Heart left ventricle (tissue), 16 donors: ENCODE measurements around the gene GPT2. TPM values are rescaled to one million over a fixed set of nuclear protein-coding genes. Genes with fewer than 3 reads are reported as not detected.

ENCODE experiments used
- ATAC-seq, 4 donors: fragments of 200-7000 bp; cut with Tn5 transposase; one replicate each; pipeline ENCODE4 v1.9.1; 2020 to 2022; ENCODE audit warnings: moderate library complexity in 4 of 4, mild to moderate bottlenecking in 3 of 4, moderate number of reproducible peaks in 1 of 4
- DNase-seq, 5 donors: peaks; one replicate each; pipeline ENCODE4 v3.0.0-alpha.2; 2020
- H3K27ac ChIP-seq, 12 donors: fragments of 200-600 bp; sonication (generic) in 4 of 12; one replicate each; pipeline versions ENCODE4 v1.5.0 to v1.8.0; 2016 to 2022; ENCODE audit warnings: mild to moderate bottlenecking in 2 of 12
- H3K27me3 ChIP-seq, 9 donors: fragments of 200-600 bp; sonication (generic) in 2 of 9; one replicate each; pipeline versions ENCODE4 v1.5.1 to v1.8.0; 2016 to 2022; ENCODE audit warnings: mild to moderate bottlenecking in 3 of 9
- H3K36me3 ChIP-seq, 9 donors: fragments of 200-600 bp; sonication (generic) in 2 of 9; one replicate each; pipeline versions ENCODE4 v1.5.0 to v1.8.0; 2018 to 2022; ENCODE audit warnings: mild to moderate bottlenecking in 2 of 9
- H3K4me1 ChIP-seq, 12 donors: fragments of 200-600 bp; sonication (generic) in 4 of 12; one replicate each; pipeline versions ENCODE4 v1.5.0 to v1.8.0; 2016 to 2022; ENCODE audit warnings: mild to moderate bottlenecking in 3 of 12
- H3K4me3 ChIP-seq, 12 donors: fragments of 200-600 bp; sonication (generic) in 4 of 12; one replicate each; pipeline versions ENCODE4 v1.5.0 to v1.8.0; 2017 to 2022; ENCODE audit warnings: mild to moderate bottlenecking in 9 of 12, moderate library complexity in 4 of 12
- H3K9me3 ChIP-seq, 12 donors: fragments of 200-600 bp; sonication (generic) in 4 of 12; one replicate each; pipeline versions ENCODE4 v1.5.0 to v1.8.0; 2016 to 2022; ENCODE audit warnings: mild to moderate bottlenecking in 1 of 12
- POLR2A ChIP-seq, 2 donors: fragments of 450-650 bp; IDR thresholded peaks; one replicate each; pipeline ENCODE4 v1.6.1; 2017; ENCODE audit warnings: antibody characterized with exemption in 2 of 2, mild to moderate bottlenecking in 2 of 2, moderate library complexity in 2 of 2
- WGBS, 4 donors: extraction: QIAGEN DNeasy Blood & Tissue Kit in 2 of 4; methylation state at CpG; one replicate each; pipeline versions ENCODE4 v1.1.5 to v1.1.7; 2013 to 2018; 5-methylcytosine and 5-hydroxymethylcytosine counted together
- intact Hi-C, 10 donors: fragments of 100-400 bp; cut with DNase I; formaldehyde crosslinking; loops; one replicate each; pipeline versions ENCODE4 v1.11.1 to v1.14.2; 2022
- polyA plus RNA-seq, 2 donors: library from polyadenylated mRNA; stranded (reverse); fragments of 200-250 nt; gene quantifications; one replicate each; pipeline ENCODE4 v1.2.3, GENCODE V29; 2013
- total RNA-seq, 9 donors: library from RNA; depleted of rRNA in 2 of 9; stranded (reverse); fragments of >200 nt in 2 of 9; fragmentation: NEBNext Ultra II Directional in 3 of 9; extraction: Animal tissue kit (Norgen Biotek cat#: 25700) in 3 of 9; gene quantifications; one replicate each; pipeline versions ENCODE4 v1.1.0 to v1.2.4, GENCODE V29; 2016 to 2023
- TF ChIP-seq, protein P1 (sequence below), 12 donors: fragments of 200-600 bp; sonication (generic) in 4 of 12; IDR thresholded peaks; one replicate each; pipeline versions ENCODE4 v1.5.0 to v1.8.0; 2018 to 2022; ENCODE audit warnings: antibody characterized with exemption in 12 of 12, mild to moderate bottlenecking in 5 of 12
- donor health status: ischemic (EF 13 %, LVEDD 7.1; RV severe dilation, severe dysfunction).
- donor health status: healthy with polysubstance abuse.
- donor health status: DM: no; HTN: yes; CAD: no.
- donor health status: DM: no; HTN: no; CAD: no.
- donor health status: ischemic (EF 25% LVEDD 6.9; RV normal size, moderate dysfunction).
- donor health status: ischemic (EF 25% LVEDD 5.7; RV mildly dilated, moderate dysfunction).
- donor health status: healthy.
- donor health status: DM: yes; HTN: yes; CAD: no.
- donor health status: ischemic (EF 35%, LVEDD 5.7; RV mildly dilated, moderate dysfunction).
- donor health status: nonischemic (EF 11% LVEDD 7.7; RV severe dilation, severe dysfunction).
- donor health status: DM: yes; HTN: yes; CAD: no.
- donor health status: PGD.
- donor health status: ischemic (EF 29% LVEDD 5.4; RV normal size, mild dysfunction).
- donor health status: nonischemic (EF 23%, LVEDD 6.1; RV moderate dilation, normal function).

The GPT2 gene
- total and polyA plus RNA-seq, 11 donors, result 8.5 to 30.6 (median 15.0) TPM

DNA sequence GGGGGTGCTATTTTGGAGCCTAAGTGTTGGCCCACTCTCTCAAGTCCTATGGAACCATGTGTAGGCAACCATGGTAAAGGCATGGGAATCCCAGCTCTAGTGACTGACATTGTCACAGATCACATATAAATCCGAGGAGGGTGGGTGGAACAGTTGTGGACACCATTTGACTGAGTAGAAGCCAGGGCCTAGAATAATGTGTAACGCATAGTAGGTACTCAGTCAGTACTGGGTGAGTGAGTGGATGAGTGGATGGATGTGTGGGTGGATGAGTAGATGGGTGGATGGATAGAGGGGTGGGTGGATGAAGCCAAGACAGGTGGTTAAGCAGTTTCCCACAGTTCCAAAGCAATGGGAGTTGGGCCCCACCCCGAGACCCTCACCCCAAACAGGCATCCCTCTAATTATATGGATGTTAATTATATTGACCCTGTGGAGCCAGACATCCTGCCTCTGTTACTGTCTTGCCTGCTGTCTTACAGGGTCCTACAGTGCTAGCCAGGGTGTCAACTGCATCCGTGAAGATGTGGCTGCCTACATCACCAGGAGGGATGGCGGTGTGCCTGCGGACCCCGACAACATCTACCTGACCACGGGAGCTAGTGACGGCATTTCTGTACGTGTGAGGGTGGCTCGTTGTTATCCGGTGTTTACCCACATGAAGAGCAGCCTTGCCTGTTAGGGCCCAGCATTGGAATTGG, 22.3 kb downstream of the GPT2 start:
- 92 to 96% (median 95%) methylated on average over 10 to 12 of the region's 12 CpGs for WGBS, 4 donors
- no peak overlapping the region for H3K27ac ChIP-seq
- TF ChIP-seq, protein P1, sequence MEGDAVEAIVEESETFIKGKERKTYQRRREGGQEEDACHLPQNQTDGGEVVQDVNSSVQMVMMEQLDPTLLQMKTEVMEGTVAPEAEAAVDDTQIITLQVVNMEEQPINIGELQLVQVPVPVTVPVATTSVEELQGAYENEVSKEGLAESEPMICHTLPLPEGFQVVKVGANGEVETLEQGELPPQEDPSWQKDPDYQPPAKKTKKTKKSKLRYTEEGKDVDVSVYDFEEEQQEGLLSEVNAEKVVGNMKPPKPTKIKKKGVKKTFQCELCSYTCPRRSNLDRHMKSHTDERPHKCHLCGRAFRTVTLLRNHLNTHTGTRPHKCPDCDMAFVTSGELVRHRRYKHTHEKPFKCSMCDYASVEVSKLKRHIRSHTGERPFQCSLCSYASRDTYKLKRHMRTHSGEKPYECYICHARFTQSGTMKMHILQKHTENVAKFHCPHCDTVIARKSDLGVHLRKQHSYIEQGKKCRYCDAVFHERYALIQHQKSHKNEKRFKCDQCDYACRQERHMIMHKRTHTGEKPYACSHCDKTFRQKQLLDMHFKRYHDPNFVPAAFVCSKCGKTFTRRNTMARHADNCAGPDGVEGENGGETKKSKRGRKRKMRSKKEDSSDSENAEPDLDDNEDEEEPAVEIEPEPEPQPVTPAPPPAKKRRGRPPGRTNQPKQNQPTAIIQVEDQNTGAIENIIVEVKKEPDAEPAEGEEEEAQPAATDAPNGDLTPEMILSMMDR (IDR thresholded peaks at IDR 0.05), result no peak
- no peak for TF ChIP-seq POLR2A (IDR thresholded peaks at IDR 0.05)

DNA sequence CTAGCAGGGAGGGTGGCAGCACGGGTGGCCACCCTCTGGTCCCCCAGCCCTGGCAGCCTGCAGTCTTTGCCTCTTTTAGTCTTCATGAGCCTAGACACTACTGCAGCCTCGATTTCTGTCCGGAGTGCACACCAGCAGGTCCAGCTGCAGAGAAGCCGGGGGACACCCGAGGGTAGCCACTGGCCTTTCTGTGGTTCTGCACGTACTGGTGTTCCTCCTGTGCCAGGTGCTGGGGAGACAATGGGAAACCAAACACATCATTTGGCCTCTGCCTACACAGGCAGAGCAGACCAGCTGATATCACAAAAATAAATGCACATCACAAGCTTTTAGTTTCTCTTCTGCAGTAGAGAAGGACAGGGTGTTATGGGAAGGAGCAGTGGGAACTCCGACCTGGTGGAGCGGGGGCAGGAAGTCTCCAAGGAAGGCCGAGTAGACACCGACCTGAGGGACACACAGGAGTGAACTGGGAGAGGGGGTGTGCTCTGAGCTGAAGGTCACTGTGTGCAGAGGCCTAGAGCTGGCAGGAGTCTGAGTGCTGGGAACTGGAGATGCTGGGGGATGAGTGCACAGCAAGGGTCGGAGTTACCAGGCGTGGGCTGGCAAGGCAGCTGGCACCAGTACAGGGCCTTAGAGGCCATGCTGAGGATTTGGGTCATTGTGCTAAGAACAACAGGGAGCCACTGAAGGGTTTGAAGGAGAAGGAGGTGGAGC, 23.1 kb downstream of the GPT2 start:
- WGBS, 4 donors, result 69 to 87% (median 76%) methylated on average over 12 of the region's 12 CpGs
- peaks cover 0 to 8% (median 0%) of the 10 kb centered on the region in 12 donors for H3K4me1 ChIP-seq
- no peaks in the 10 kb centered on the region for H3K9me3 ChIP-seq
- no peak overlapping the region for H3K4me3 ChIP-seq
- intact Hi-C loops, result loop anchor here in 8 of 10 donors (5.0 to 10.0 kb wide), 3 partner anchors 232 to 240 kb away; no protein-coding TSS in a partner anchor
- no peaks in the 10 kb centered on the region for H3K27me3 ChIP-seq
- H3K27ac ChIP-seq, result no peak overlapping the region
- ATAC-seq, result peak in 2 of 4 donors; percentile 62 to 66
- no peak for DNase-seq
- peaks cover 0 to 7% (median 0%) of the 10 kb centered on the region in 9 donors for H3K36me3 ChIP-seq
- TF ChIP-seq POLR2A (IDR thresholded peaks at IDR 0.05), result no peak
- TF ChIP-seq, protein P1 (IDR thresholded peaks at IDR 0.05), result no peak

More for the DNA sequence above, 22.3 kb downstream of the GPT2 start:
- no peaks in the 10 kb centered on the region for H3K9me3 ChIP-seq
- H3K27me3 ChIP-seq, result no peaks in the 10 kb centered on the region
- ATAC-seq (no peak), DNase-seq (no peak)
- no peak overlapping the region for H3K4me3 ChIP-seq
- H3K36me3 ChIP-seq, result peaks cover 0 to 4% (median 0%) of the 10 kb centered on the region in 9 donors
- peaks cover 0 to 8% (median 0%) of the 10 kb centered on the region in 12 donors for H3K4me1 ChIP-seq
- intact Hi-C loops, result loop anchor here in 8 of 10 donors (5.0 to 10.0 kb wide), 3 partner anchors 232 to 239 kb away; no protein-coding TSS in a partner anchor

DNA sequence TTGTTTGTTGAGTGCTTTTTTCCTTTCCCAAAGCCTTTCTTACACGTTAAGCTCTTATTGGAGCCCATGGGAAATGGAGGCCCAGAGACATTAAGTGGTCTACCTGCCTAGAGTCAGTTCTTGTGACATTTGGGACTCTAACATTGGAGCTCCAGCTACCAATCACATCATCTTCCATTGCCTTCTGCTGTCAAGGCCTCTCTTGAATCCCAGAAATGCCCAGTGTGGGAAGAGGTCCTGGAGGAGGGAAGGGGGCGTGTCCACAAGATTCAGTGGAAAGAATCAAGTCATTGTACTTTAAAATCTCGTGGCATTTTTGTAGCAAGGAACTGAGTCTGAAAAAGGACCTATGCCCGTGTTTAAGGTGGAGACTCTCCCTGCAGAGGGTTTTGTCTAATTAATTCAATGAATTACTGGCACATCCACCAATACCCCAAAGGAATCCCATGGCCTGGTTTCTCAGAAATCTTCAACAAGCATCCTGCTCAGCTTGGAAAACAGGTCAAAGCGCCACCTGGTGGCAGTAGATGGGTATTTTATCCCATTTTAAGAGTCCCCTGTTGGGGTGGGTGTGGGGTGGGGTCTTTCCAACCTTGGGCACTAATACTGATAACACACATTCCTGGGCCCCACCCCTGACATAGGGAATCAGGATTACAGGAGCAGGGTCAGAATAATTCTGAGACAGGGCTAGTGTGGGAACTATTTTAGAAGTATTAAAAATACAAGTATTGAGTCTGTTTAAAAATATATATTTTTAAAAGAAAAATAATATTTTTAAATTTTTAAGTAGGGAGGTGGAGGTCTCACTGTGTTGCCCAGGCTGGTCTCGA, 24.6 kb downstream of the GPT2 start:
- H3K4me3 ChIP-seq, result no peak overlapping the region
- ATAC-seq (peak in 2 of 4 donors; percentile 53 to 65), DNase-seq (peak in 2 of 5 donors; percentile 34 to 36)
- WGBS, 4 donors, result 49 to 53% (median 51%) methylated on average over 6 of the region's 6 CpGs
- H3K9me3 ChIP-seq, result no peaks in the 10 kb centered on the region
- intact Hi-C loops, result loop anchor here (1.0 to 10.0 kb wide), 6 partner anchors 53 to 241 kb away; no protein-coding TSS in a partner anchor
- H3K36me3 ChIP-seq, result peaks cover 0 to 8% (median 0%) of the 10 kb centered on the region in 9 donors
- no peak overlapping the region for H3K27ac ChIP-seq
- peaks cover 0 to 8% (median 0%) of the 10 kb centered on the region in 12 donors for H3K4me1 ChIP-seq
- no peak for TF ChIP-seq POLR2A (IDR thresholded peaks at IDR 0.05)
- TF ChIP-seq, protein P1 (IDR thresholded peaks at IDR 0.05), result peak; percentile 65 to 81 (median 77)
- no peaks in the 10 kb centered on the region for H3K27me3 ChIP-seq
